GM19328 (cell line): ENCODE results near the gene ABCC5.
A peak's percentile ranks its signal among the peaks of the same experiment; 100 is the strongest.
"Not testable (repeated sequence)": the region's sequence is repeated elsewhere in the genome, so short reads cannot be mapped to it uniquely, and the experiment has no call there.

Experiments used
- ATAC-seq: cut with Tn5 transposase; IDR thresholded peaks from one replicate; pipeline ENCODE4 v1.9.1; 2021; ENCODE audit warnings: mild to moderate bottlenecking, moderate library complexity; ENCODE audit not compliant: unreplicated experiment

ABCC5 gene

GRCh38 chr3:184016811-184017671, 643 bp downstream of the ABCC5 start:
- peak; percentile 62 for ATAC-seq

DNA sequence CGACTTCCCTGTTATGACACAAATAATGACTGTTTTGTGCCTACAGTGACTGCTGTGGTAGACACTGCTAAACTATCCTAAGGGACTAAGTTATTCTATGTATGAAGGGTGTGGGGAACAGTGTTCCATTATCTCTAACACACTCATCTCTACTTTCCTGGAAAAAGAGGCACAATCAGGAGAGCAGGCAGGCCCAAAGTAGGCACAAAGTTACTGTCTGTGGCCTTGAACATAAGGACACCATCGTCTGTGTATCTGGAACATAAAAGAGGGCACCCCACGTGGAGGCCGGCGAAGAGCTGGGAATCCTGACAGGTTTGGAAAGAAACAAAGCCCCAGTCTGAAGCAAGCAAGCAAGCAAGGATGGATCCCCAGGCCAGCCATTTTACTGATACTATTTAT, 1.5 kb downstream of the ABCC5 start:
- no peak for ATAC-seq

DNA sequence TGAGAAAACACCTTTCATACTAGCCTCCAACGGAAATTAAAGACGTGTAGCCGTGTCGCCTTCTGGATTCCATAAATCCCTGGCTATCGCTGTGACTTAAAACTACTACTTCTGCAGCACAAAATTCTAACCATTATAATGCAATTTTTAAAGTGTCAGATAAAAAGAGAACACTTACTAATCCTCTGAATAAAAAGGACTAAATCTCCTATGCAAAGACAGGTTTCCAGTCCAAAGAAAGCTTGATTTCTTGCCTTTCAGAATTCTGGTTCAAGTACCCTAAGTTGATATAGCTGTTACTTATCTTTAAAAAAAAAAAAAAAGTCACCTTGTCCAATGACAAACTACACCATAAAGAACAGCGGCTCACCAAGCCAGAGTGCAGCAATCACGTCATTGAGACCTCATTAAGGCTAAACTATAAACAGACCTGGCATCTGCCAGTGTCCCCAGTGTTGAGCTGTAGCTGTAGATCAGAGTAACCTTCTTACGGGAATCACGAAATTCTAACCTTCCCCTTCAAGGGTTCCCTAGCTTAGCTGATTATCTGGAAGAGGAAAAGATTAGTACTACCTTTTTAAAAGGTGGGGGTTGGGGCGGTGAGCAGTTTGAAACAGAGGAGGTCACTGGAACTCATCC, 2.2 kb downstream of the ABCC5 start:
- no peak for ATAC-seq

DNA sequence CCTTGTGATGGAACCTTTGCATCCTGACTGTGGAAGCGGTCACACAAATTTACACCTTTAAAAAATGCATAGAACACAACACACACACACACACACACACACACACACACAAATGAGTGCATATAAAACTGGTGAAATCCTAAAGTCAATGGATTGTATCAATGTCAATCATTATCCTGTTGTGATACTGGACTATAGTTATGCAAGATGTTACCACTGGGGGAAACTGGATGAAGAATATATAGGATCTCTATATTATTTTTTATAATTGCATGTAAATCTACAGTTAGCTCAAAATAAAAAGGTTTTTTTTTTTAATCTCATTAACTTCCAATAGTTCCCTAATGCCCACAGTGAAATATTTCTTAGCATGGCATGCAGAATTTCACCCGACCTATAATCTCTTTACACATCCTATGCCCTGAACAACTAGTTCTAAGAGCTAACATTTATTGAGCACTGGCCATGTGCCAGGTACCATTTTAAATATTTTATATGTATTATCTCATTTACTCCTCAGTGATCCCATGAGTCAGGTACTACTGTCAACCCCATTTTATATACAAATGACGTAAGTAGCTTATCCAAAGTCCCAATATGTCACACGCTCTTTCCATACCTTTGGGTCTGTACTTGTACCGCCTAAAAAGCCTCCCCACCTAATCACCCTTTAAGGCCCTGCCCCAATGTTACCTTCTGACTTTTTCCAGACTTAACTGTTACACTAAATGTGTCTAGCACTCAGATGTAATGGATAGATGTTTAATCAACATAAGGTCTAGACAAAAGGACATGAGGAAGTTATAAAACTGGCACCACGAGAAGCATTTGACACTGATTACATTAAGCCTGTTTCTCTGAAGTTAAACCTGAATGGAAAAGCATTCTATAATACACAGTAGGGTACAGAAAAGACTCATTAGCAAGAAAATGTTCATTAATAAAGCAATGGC, 5.5 kb downstream of the ABCC5 start:
- ATAC-seq, result no peak

DNA sequence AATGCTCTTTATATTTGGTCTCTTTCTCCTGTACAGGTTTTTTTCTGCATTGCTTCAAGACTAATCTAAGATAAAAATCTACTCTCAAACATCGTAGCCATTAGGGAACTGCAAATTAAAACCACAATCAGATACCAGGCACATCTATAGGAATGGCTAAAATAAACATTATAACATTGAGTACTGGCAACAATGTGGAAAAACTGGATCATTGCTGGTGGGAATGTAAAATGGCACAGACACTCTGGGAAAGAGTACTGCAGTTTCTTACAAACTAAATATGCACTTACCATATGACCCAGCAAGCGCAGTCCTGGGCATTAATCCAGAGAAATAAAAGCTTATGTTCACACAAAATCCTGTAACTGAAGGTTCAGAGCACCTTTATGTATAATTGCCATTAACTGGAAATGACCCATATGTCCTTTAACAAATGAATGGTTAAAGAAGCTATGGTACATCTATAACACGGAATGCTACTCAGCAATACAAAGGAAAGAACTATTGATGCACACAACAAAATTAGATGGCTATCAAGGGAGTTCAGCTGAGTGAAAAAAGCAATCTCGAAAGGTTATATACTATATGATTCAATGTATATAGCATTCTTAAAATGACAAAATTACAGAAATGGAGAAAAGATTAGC, 6.3 kb downstream of the ABCC5 start:
- ATAC-seq, result no peak

- ATAC-seq, result no peak
Observed at GRCh38 chr3:184008161-184008560, 9.5 kb downstream of the ABCC5 start.

DNA sequence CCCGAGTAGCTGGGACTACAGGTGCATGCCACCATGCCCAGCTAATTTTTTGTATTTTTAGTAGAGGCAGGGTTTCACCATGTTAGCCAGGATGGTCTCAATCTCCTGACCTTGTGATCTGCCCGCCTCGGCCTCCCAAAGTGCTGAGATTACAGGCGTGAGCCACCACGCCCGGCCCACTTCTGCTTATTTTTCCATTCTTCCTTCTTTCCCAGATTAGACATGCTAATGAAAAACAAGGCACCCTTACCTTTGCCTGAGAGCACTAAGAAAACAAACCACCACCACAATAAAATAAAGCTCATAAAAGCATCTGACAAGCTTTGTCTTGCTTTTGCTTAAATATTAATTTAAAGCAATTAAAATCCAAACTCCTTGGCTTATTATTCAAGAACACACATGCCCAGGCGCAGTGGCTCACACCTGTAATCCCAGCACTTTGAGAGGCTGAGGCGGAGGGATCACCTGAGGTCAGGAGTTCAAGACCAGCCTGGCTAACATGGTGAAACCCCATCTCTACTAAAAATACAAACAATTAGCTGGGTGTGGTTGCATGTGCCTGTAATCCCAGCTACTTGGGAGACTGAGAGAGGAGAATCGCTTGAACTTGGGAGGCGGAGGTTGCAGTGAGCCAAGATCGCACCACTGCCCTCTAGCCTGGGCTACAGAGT, 10.4 kb downstream of the ABCC5 start:
- ATAC-seq, result not testable (repeated sequence)

- ATAC-seq, result no peak
Observed at GRCh38 chr3:184005941-184006507, 11.7 kb downstream of the ABCC5 start.

- ATAC-seq, result no peak
Observed at GRCh38 chr3:184004476-184004875, 13.2 kb downstream of the ABCC5 start.

GRCh38 chr3:184003187-184003967, 14.3 kb downstream of the ABCC5 start:
- no peak for ATAC-seq

DNA sequence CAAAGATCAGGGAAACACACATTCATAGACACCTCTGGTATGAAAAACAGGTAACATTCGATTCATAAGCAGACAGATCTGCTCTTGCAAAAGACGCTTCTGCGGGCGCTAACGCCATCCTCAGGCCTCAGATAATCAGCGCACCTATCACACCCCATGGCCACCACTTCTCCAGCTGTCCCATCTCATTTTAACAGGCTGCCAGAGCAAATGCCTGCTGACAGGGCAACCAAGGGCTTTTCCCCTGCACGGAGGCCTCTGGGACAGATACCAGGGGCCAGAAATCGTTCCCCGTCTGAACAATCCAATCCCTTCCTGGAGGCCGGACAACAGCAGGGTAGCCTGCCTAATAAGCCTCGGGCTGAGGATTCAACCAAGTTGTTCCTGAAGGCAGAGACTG, 15.2 kb downstream of the ABCC5 start:
- ATAC-seq, result no peak

- ATAC-seq, result no peak
Observed at GRCh38 chr3:184001761-184002160, 15.9 kb downstream of the ABCC5 start.

DNA sequence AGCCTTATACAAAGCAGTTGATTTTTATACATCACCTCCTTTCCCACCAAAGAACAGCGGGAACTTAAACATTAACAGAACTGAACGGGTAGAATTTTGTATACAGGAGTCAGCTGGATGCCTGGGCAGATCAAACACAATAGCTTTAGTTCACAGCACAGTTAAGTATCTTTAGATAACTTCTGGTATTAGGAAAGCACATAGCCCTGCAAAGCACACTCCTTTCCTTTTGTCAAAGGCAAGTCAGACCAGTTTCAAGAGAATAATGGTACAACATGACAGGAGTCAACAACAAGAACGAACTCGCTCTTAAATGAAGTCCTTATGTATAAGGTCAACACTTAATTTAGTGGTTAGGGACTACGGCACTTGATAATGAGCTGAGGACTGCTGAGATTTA, 26.3 kb downstream of the ABCC5 start:
- no peak for ATAC-seq

- no peak for ATAC-seq
Observed at GRCh38 chr3:183988216-183988790, 29.4 kb downstream of the ABCC5 start.

- no peak for ATAC-seq
Observed at GRCh38 chr3:183987000-183987600, 30.6 kb downstream of the ABCC5 start.

GRCh38 chr3:183984749-183985729, 32.6 kb downstream of the ABCC5 start:
- ATAC-seq, result no peak

- ATAC-seq, result no peak
Observed at GRCh38 chr3:183984127-183984740, 33.5 kb downstream of the ABCC5 start.
